DOHH2 (cell line): ENCODE measurements around the gene GLRX.

Experiments
- CTCF ChIP-seq: fragments of 200-600 bp; sonication (generic); IDR thresholded peaks from one replicate; pipeline ENCODE4 v1.5.1; 2014; ENCODE audit warnings: antibody characterized with exemption, mild to moderate bottlenecking, low read depth, low read length; ENCODE audit not compliant: poor library complexity, severe bottlenecking
- EZH2phosphoT487 ChIP-seq: fragments of 200-600 bp; sonication (generic); IDR thresholded peaks from 2 replicates; pipeline ENCODE4 v1.6.1; 2017; ENCODE audit warnings: borderline replicate concordance, mild to moderate bottlenecking, antibody characterized with exemption, low read length, moderate library complexity, mixed read lengths

- TF ChIP-seq CTCF (no peak), EZH2phosphoT487 (no peak)
These were observed 19.6 kb upstream of the GLRX start for GRCh38 chr5:95841914-95842812.
